Mammary epithelial cell (primary cell): ENCODE data around the gene DNAH7.

Source experiments
- CTCF ChIP-seq, 2 donors: IDR thresholded peaks in 1 of 2; conservative IDR thresholded peaks in 1 of 2; 2 replicates each; pipeline ENCODE4 v1.5.1; 2011 to 2012; ENCODE audit warnings: inconsistent platforms in 2 of 2, low read length in 2 of 2, mild to moderate bottlenecking in 2 of 2, control low read depth in 1 of 2, low read depth in 1 of 2; ENCODE audit not compliant: insufficient read depth in 1 of 2; ENCODE audit errors: extremely low read depth in 1 of 2
- EZH2 ChIP-seq: IDR thresholded peaks from 2 replicates; pipeline ENCODE4 v1.6.1; 2012; ENCODE audit warnings: low read length, inconsistent platforms, borderline replicate concordance

GRCh38 chr2:195820373-195820772, 248.3 kb downstream of the DNAH7 start:
- TF ChIP-seq CTCF (conservative IDR thresholded peaks at IDR 0.05 in 1 of 2, IDR thresholded peaks at IDR 0.05 in 1 of 2; ENCODE audit: extremely low read depth in 1 of 2, insufficient read depth in 1 of 2, low read depth in 1 of 2, low read length in 2 of 2) = no peak
- no peak for TF ChIP-seq EZH2
